DMS153 treated with DMSO at 0.1 percent for 48 hours (cell line): ENCODE results near the gene CUX1.
"Not testable (repeated sequence)": the region's sequence is repeated elsewhere in the genome, so short reads cannot be mapped to it uniquely, and the experiment has no call there.

Experiments used
- DNase-seq: peaks from one replicate; lab custom pipeline; 2025; ENCODE audit not compliant: unreplicated experiment; lab: John Stamatoyannopoulos, UW

Gene CUX1

GRCh38 chr7:101853684-101854083, 36.3 kb downstream of the CUX1 start:
- no peak for DNase-seq

- DNase-seq: no peak
Measured at GRCh38 chr7:101854084-101854865, 36.8 kb downstream of the CUX1 start.

- DNase-seq: peak; percentile 67
Measured at GRCh38 chr7:101856473-101857357, 39.3 kb downstream of the CUX1 start.

- no peak for DNase-seq
Measured at GRCh38 chr7:101857358-101857811, 40.0 kb downstream of the CUX1 start.

DNA sequence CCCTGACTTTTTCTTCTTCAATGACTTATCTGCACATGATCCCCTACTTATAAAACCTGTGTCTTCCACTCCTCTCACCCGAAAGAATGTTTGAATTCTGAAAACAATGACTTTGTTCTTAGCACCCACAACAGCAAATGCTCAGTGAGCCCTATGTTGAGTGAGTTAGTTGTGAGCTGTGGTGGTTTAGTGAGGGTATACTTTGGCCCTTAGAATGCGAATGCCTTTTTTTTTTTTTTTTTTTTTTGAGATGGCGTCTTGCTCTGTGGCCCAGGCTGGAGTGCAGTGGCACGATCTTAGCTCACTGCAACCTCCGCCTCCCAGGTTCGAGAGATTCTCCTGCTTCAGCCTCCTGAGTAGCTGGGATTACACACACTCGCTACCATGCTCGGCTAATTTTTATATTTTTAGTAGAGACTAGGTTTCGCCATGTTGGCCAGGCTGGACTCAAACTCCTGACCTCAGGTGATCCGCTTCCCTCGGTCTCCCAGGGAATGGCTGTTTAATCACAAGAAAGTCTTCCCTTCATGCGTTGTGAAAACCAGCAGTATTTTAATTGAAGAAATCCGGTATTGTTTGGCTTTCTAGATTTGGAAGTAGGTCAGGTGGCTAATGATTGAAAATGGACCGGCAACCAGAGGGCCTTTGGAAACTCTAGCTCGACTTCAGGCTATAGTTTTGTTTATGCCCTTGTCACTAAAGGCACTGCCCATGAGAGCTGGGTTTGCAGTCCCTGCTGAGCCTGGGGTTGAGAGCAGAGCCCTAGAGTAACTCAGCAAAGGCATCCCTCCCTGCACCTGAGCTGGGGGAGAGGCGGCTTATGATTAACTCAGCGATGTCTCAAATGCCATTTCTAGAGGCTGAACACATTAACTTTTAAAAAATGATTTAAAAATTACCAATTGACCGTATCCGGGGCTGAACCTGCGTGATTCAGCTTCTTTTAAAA, 41.3 kb downstream of the CUX1 start:
- no peak for DNase-seq

DNA sequence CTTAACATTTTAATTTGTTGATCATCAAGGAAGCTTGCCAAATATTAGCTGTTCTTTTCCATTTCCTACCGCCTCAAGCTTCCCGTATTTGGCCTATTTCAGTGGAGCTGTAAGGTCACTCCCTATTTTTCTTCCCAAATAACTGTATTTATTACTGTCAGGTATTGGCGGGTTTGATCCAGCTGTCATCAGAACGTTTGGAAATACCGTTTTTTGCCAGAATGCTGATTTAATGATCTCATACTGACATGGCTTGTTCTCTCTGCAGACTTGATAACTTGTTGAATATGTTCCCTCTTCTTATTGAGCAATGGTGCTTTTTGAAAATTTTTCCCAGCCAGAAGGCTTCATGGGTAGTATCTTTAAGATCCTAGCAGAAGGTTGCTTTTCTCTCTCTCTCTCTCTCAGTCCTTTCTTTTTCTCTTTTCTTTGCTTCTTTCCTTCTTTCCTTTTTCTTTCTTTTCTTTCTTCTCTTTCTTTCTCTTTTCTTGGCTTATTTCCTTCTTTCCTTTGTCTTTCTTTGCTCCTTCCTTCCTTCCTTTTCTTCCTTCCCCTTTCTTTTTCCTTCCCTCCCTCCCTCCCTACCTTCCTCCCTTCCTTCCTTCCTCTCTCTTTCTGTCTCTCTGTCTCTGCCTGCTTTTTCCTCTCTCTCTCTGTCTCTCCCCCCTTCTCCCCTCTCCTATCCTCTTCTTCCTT, 42.1 kb downstream of the CUX1 start:
- DNase-seq: no peak

DNA sequence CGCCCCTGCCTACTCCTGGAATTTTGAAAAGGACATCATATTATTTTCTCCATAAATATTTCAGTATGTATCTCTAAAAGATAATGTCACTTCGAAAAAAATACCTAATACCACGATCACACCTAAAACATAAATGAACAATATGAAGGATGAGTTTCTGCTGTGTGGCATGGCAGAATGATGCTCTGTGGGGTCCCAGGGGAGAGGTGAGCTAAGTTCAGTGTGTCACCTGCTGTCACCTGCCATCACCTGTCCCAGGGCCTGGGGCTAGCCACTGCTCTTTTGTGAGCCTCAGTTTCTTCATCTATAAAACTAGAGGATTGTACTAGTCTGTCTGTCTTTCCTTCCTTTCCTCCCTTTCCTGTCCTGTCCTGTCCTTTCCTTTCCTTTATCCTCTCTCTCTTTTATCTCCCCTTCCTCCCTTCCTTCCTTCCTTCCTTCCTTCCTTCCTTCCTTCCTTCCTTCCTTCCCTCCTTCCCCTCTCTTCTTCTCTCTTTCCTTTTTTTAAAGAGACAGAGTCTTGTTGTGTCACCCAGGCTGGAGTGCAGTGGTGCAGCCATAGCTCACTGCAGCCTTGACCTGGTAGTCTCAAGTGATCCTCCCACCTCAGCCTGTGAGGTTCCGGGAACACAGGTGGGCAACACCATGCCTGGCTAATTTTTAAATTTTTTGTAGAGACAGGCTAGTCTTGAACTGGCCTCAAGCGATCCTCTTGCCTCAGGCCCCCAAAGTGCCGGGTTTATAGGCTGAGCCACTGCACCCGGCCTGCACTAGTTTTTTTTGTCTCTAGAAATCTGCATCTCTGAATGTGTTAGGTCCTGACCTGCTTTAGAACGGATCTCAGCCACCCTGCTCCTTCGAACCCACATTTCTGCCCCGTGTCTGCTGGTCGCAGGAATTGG, 43.1 kb downstream of the CUX1 start:
- DNase-seq: no peak

GRCh38 chr7:101861218-101861775, 43.9 kb downstream of the CUX1 start:
- no peak for DNase-seq

DNA sequence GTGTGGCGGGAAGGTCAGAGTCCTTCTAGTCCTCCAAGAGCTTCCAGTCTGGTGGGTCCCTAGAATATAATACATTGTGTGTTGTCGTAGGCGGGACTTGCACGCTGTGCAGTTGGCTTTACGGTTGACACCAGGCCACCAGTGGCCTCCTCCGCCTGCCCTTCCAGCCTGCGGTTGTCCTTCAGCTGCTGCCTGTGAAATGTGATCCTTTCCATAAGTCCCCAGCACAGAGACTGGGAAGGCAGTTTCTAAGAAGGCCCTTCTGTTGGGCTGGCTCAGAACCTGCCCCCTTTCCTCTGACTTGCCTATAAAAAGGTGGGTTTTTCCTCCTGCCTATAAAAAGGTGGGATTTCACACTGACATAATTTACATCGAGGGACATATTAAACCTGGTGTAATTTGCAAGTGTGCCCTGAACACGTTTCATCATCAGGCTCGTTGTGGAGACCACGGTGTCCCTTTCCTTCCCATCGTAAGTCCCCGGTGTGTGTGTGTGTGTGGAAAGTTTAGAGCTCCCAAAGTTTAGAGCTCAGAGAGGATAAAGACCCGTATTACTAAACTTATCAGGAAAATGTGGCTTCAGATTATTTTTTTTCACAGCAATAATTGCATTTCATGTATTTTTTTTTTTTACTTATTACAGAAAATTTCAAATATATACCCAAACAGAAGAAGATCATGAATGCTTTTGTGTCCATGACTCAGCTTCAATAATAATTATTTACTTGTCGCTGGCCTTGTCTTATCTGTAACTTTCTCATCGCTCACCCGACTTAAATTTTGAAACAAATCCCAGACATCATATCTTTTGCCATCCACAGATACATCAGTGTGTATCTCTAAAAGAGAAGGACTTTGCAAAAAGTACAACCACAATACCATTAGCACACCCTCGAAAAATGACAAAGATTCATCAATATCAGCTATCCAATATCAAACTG, 45.1 kb downstream of the CUX1 start:
- DNase-seq: no peak

DNA sequence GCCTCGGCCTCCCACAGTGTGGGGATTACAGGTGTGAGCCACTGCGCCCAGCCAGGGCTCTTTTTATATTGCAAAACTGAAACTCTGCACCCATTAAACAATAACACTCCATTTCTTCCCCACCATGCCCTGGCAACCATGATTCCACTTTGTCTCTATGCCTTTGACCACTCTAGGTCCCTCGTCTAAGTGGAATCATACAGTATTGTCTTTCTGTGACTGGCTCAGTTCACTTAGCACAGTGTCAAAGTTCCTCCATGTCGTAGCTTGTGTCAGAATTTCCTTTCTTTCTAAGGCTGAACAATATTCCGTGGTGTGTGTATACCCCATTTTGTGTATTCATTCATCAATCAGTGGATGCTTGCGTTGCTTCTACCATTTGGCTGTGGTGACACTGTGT, 46.2 kb downstream of the CUX1 start:
- DNase-seq: no peak

GRCh38 chr7:101864039-101864438, 46.6 kb downstream of the CUX1 start:
- no peak for DNase-seq

DNA sequence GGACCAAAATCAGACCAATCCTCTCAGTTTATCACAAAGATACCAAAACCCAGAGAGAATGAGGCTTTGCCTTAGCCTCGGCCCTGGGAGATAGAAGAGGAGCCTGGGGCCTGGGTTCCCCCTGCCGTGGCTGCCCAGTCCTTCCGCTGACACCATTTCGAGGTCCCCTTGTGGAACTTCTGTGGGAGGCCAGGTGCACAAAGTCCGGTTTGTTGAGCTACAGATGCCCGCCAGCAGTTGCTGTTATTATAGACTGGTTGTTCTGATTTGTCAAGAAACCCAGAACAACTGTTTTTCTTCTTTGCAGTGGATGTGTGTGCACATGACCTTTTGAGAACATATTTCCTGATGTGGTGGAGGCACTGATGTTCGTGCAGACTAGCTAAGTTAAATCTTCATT, 47.6 kb downstream of the CUX1 start:
- DNase-seq: no peak

DNA sequence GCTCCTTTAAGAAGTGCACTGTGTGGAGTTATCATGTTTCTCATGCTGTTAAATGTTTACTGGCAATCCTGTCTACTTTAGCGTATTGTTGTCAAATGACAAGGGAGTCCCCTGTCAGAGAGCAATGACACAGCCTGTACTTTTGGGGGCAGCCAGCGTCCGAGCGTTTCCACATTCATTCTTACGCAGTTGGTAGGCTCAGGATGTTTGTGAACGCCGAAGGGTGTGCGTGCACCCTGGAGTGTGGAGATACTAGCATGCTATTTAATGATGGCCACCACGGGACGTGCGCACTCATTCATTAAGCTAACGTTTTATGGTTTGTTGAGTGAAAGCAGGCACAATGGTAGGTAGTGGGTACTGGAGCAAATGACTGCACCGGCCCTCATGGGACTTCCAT, 48.0 kb downstream of the CUX1 start:
- DNase-seq: no peak

DNA sequence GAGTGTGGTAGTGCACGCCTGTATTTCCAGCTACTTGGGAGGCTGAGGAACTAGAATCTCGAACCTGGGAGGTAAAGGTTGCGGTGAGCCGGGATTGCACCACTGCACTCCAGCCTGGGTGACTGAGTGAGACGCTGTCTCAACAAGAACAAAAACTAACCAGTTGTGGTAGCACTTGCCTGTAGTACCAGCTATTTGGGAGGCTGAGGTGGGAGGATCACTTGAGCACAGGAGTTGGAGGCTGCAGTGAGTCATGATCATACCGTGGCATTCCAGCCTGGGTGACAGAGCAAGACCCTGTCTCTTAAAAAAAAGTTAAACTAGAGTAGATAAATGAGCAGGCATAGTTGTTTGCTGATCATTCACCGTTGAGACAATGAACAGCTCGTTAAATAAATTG, 48.9 kb downstream of the CUX1 start:
- no peak for DNase-seq

DNA sequence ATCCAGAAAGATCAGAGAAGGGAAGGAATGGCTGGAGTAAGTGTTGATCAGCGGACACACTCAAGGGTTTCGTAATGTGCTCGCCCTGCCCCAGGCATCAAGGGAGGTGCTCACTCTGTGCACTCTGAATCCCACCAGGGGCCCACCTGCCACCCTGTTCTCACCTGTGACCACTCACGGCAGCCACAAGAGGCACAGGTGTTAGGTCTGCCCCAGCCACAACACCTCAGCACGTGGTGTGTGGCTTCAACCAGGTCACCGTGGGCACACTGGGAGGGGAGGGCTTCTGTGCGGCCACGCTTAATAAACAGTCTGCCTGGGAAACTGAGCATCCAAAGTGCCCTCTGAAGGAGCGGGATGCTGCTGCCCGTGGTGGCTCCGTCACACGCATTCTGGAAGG, 49.8 kb downstream of the CUX1 start:
- no peak for DNase-seq

- not testable (repeated sequence) for DNase-seq
Measured at GRCh38 chr7:101867681-101868080, 50.3 kb downstream of the CUX1 start.

- no peak for DNase-seq
Measured at GRCh38 chr7:101868191-101868950, 50.9 kb downstream of the CUX1 start.
